Skeletal muscle satellite cell (primary cell): ENCODE measurements around the gene RABL3.
"Not testable (repeated sequence)": the region's sequence is repeated elsewhere in the genome, so short reads cannot be mapped to it uniquely, and the experiment has no call there.

Experiments
- H3K27me3 ChIP-seq: 2 replicates; pipeline ENCODE4 v1.7.0; 2013; ENCODE audit warnings: low read length; ENCODE audit not compliant: control insufficient read depth, insufficient read depth
- H3K36me3 ChIP-seq: 2 replicates; pipeline ENCODE4 v1.7.0; 2013; ENCODE audit warnings: mild to moderate bottlenecking, control low read depth, low read length; ENCODE audit not compliant: insufficient read depth
- H3K4me1 ChIP-seq: 2 replicates; pipeline ENCODE4 v1.7.0; 2013; ENCODE audit warnings: low read length; ENCODE audit not compliant: control insufficient read depth, insufficient read depth
- H3K4me2 ChIP-seq: 2 replicates; pipeline ENCODE4 v1.7.0; 2013; ENCODE audit warnings: mild to moderate bottlenecking, low read length
- H3K4me3 ChIP-seq: 2 replicates; pipeline ENCODE4 v1.7.0; 2013; ENCODE audit warnings: low read length
- H3K9ac ChIP-seq: 2 replicates; pipeline ENCODE4 v1.7.0; 2013; ENCODE audit warnings: mild to moderate bottlenecking, low read depth, low read length, moderate library complexity
- H3K9me3 ChIP-seq: replicated peaks from 2 replicates; pipeline ENCODE4 v1.7.0; 2013; ENCODE audit warnings: mild to moderate bottlenecking, control low read depth, low read length

RABL3 gene

DNA sequence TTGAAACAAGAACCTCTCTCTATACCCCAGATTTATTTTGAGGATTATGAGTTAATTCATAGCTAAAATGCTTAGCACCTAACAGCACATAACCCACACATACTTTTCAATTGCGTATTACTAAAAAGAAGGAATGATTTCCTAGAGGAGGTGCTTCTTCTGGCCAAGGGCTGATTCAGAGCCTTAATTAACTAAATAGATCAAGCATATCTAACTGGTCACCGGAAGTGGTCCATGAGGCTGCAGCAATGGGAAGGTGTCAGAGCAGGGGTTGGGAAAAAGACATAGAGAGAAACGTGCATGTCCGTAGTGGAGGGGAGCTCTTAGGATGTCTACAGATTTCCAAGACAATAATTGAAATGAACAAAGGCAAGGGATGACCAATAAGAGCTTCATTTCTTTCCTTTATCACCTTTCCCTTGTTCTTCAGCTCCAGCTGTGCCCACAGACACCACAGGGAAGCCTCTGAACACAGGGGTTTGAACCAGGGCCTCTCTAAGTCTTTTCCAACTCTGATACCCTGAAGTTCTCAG is 60.7 kb downstream of the RABL3 start:
- peaks cover 16% of the 10 kb centered on the region for H3K4me1 ChIP-seq
- no peaks in the 10 kb centered on the region for H3K9me3 ChIP-seq
- H3K36me3 ChIP-seq, result no peaks in the 10 kb centered on the region
- H3K9ac ChIP-seq, result no peak overlapping the region
- no peaks in the 10 kb centered on the region for H3K27me3 ChIP-seq
- no peak overlapping the region for H3K4me2 ChIP-seq
- no peak overlapping the region for H3K4me3 ChIP-seq

DNA sequence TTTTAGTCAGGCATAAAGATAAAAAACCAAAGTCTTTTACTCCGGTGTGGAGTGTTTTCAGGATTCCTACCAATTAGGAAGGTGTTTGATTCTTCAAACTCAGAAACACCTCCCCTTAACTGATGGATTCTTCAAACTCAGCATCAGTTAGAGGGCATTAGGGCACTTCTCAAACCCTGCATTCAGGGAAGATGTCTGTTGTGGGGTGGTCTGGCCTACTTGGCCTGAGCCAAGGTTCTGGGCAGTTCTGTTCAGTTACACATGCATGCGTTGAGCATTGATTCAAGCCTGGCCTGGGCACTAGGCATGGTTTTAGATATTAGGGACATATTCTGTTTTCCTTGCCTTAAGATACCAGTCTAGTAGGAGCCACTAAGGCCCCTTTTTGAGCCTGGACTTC is 61.3 kb downstream of the RABL3 start:
- Histone ChIP-seq H3K27me3 (no peaks in the 10 kb centered on the region), H3K9me3 (no peaks in the 10 kb centered on the region), H3K4me3 (no peak overlapping the region), H3K4me2 (no peak overlapping the region), H3K4me1 (peaks cover 16% of the 10 kb centered on the region), H3K9ac (no peak overlapping the region), H3K36me3 (no peaks in the 10 kb centered on the region)

DNA sequence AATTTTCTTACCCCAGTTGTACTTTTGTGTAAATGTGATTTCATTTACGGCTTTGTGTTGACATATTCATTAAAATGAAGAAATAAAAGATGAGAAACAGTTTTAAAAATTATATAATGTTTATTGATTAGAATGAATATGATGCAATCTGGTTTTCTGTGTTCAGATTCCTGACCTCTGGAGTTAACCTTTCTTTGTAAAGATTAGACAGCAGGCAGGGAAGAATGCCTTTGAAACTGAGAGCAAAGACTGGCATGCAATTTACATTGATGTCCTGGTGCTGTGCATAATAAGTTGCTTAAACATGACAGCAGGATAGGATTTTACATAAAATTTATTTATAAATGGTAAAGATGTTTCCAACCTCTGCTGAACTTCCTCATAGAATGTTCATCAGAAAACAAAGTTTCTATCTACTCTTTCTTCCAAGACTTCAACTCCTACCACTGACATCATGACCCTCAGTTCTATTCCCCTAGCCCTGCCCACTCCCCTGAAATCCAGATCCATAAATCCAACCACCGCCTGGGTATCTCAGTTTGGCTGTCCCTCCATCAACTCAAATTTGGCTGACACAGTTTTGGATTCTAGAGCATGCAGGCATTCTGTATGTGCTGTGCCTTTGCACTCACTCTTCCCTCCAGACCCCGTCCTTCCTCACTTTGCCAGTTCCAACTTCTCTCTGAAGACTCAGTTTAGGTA is 62.0 kb downstream of the RABL3 start:
- H3K27me3 ChIP-seq, result no peaks in the 10 kb centered on the region
- H3K4me2 ChIP-seq, result no peak overlapping the region
- no peaks in the 10 kb centered on the region for H3K9me3 ChIP-seq
- no peak overlapping the region for H3K4me3 ChIP-seq
- no peaks in the 10 kb centered on the region for H3K36me3 ChIP-seq
- H3K4me1 ChIP-seq, result peaks cover 16% of the 10 kb centered on the region
- no peak overlapping the region for H3K9ac ChIP-seq

DNA sequence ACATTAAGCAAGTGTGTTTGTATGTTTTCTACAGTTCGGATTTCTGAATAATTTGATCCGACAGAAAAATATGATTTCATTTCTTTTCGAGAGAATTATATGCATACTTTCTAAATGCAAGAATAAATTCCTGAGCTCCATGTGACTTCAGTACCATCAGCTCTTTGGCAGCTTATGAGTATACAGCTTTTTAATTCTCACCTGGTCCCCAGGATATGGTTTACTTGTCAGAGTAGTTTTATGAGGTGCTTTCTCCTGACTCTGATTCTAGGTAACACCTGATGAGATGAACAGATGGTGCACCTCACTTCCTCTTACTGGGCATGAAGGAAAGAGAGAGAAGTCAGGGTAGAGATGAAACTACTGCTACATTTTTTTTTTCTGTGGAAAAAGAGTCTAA is 63.3 kb downstream of the RABL3 start:
- Histone ChIP-seq H3K4me1 (peaks cover 16% of the 10 kb centered on the region), H3K9me3 (no peaks in the 10 kb centered on the region), H3K36me3 (no peaks in the 10 kb centered on the region), H3K27me3 (no peaks in the 10 kb centered on the region), H3K4me2 (peak overlapping the region; percentile 78), H3K4me3 (peak overlapping the region; percentile 57), H3K9ac (peak overlapping the region; percentile 50)

DNA sequence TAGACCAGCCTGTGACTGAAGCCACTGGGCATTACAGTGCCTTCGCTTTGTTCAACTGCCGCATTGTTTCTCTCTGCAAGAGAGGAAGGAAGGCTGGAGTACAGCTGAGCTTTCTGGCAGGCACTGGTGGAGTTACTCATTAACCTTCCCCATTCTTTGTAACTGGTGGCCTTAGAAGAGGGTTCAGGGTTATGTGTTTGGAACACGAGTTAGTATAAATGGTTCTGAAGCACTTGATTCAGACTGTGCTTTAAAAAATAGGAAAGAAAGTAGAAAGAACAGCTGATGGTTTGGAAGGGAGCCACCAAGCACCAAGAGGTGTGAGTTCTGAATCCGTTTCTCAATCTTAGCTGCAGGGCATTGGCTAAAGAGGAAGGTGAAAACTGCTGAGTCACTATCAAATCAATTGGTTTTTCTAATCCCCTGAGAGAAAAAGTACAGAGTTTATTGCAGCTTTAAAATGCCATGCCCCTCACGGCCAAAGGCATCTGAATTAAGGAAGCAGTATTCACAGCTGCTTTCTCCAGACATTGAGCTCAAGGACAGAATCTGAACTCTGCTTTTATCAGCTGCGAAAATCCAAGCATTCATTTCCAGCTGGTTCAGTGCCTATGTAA is 63.9 kb downstream of the RABL3 start:
- H3K27me3 ChIP-seq, result no peaks in the 10 kb centered on the region
- H3K4me1 ChIP-seq, result peaks cover 16% of the 10 kb centered on the region
- H3K4me2 ChIP-seq, result peak overlapping the region; percentile 78
- no peaks in the 10 kb centered on the region for H3K36me3 ChIP-seq
- H3K4me3 ChIP-seq, result peak overlapping the region; percentile 57
- peak overlapping the region; percentile 50 for H3K9ac ChIP-seq
- no peaks in the 10 kb centered on the region for H3K9me3 ChIP-seq

DNA sequence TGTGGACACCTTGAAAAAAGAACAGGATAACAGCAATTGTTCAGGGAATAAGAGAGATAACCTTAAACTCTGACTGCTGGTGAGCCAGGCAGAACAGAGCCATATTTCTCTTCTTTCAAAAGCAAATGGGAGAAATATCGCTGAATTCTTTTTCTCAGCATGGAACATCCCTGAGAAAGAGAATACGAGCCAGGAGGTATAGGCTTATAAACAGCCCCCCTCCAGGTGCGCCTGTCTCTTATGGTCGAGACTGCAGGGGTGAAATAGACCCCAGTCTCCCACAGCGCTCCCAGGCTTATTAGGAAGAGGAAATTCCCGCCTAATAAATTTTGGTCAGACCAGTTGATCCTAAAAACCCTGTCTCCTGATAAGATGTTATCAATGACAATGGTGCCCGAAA is 65.1 kb downstream of the RABL3 start:
- H3K9ac ChIP-seq, H3K4me2 ChIP-seq, H3K27me3 ChIP-seq, H3K4me3 ChIP-seq, H3K9me3 ChIP-seq, H3K36me3 ChIP-seq: not testable (repeated sequence)
- H3K4me1 ChIP-seq, result peaks cover 16% of the 10 kb centered on the region

DNA sequence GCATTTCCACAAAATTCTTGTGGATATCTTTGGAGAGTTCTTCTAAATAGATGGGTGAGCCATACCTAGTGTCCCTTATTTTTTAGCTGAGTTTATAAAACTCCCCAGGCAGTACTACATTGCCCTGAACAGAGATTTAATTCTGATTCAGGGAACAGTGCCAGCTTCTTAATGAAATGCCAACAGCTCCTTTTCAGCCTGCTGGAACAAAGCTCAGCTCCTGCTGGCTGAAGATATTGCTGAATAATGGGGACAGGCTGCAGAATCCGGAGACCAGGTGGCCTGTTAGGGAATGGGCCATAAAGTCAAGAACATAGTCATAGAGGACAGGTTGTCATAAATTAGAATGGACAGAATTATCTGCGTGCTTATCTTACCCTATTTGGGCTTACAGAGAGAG is 69.2 kb downstream of the RABL3 start:
- Histone ChIP-seq H3K9ac (no peak overlapping the region), H3K4me2 (no peak overlapping the region), H3K4me1 (peaks cover 2% of the 10 kb centered on the region), H3K27me3 (no peaks in the 10 kb centered on the region), H3K4me3 (no peak overlapping the region), H3K36me3 (no peaks in the 10 kb centered on the region), H3K9me3 (no peaks in the 10 kb centered on the region)

DNA sequence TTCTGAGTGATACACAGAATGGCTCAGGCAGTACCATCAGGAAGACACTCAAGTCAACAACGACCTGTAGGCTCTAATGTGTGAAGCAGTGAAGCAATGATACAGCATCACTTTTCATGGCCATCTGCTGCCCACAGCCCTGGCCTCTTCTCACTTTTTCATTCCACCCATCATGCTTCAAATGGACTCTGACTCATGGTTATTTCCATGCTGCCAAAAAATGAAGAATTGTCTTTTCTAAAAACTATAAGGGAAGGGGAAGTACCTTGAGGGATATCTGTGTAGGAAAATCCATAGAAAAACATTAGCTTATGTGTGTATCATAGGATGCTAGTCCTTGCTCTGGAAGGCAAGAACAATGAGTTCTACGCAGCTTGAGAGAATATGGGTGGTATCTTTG is 71.7 kb downstream of the RABL3 start:
- Histone ChIP-seq H3K9me3 (no peaks in the 10 kb centered on the region), H3K4me1 (no peaks in the 10 kb centered on the region), H3K27me3 (no peaks in the 10 kb centered on the region), H3K4me2 (no peak overlapping the region), H3K4me3 (no peak overlapping the region), H3K36me3 (no peaks in the 10 kb centered on the region), H3K9ac (no peak overlapping the region)

DNA sequence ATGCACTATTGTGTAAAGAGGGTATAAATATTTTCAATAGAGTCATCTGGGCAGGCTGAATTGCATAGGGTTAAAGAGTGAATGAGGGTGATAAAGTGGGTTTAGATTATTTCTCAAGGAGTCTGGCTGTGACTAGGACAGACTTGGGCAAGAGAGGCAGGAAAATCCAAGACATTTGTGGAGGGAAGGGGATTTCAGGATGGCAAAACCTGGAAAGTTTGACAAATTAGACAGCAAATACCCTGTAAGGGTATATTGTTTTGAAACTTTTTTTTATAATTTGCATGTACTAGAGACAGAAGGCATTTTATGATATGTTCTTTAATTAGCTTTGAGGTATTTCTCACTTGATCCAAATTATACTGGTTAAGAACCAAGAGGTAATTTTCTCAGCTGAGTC is 77.4 kb downstream of the RABL3 start:
- no peaks in the 10 kb centered on the region for H3K4me1 ChIP-seq
- H3K4me3 ChIP-seq, result no peak overlapping the region
- no peaks in the 10 kb centered on the region for H3K9me3 ChIP-seq
- no peaks in the 10 kb centered on the region for H3K27me3 ChIP-seq
- no peaks in the 10 kb centered on the region for H3K36me3 ChIP-seq
- no peak overlapping the region for H3K4me2 ChIP-seq
- no peak overlapping the region for H3K9ac ChIP-seq

DNA sequence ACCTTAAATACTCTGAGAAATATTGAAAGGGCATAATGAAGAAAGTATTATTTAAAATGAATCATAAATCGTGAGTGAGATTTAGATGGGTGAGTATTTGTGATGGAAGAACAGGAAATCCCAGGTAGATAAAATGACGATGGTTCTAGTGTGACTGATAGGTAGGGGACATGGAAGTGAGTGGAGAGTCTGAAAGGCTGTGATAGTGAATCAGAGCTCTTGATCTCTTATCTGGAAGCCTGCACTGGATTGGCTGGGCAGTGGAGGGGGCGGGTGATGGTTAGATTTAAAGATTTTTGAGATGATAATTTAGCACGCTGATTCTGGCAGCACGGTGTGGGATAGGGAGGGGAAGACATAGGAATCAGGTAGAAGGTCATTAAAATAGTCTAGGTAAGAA is 80.4 kb downstream of the RABL3 start:
- Histone ChIP-seq H3K9me3 (no peaks in the 10 kb centered on the region), H3K27me3 (no peaks in the 10 kb centered on the region), H3K36me3 (no peaks in the 10 kb centered on the region), H3K4me2 (no peak overlapping the region), H3K4me1 (no peaks in the 10 kb centered on the region), H3K9ac (no peak overlapping the region), H3K4me3 (no peak overlapping the region)

DNA sequence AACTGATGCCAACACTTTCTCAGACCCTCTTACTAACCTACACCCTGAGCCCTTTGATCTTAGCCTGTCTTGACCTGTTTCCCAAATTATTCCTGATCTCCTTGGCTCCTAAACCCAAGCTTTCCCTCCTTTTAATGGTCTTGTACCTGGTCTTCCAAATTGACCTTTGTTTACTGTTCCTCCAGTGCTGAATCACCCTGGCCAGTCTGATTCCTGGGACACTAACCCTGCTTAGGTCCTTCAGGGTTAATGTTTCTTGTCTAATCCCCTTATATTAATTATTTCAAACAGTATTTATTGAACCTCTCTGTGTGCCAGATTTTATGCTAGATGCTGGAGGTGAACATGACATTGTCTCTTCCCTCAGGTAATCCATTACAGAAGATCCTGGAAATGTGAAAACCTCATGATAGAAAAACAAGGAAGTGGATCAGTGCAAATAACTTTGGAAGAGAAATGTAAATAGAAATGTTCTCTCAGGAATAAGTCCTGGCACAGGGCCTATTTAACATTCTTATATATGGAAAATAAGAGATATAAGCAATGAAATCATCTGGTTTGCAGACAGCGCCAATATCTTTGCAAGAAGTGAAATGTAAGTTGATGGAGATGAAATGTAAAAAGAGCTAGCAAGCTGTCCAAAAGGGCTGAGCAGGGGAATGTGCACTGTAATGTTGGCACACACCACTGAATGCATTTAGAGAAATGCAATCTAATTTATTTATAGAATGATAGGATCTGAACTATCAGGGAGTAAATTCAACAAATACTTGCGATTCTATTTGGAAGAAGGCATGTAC is 81.0 kb downstream of the RABL3 start:
- no peak overlapping the region for H3K4me2 ChIP-seq
- no peaks in the 10 kb centered on the region for H3K4me1 ChIP-seq
- H3K9ac ChIP-seq, result no peak overlapping the region
- H3K27me3 ChIP-seq, result no peaks in the 10 kb centered on the region
- H3K9me3 ChIP-seq, result no peaks in the 10 kb centered on the region
- no peak overlapping the region for H3K4me3 ChIP-seq
- H3K36me3 ChIP-seq, result no peaks in the 10 kb centered on the region
